ENCODE results near the gene SLC16A4. TPM values are rescaled to one million over a fixed set of nuclear protein-coding genes. Genes with fewer than 3 reads are reported as not detected.
A peak's percentile ranks its signal among the peaks of the same experiment; 100 is the strongest.

The SLC16A4 gene
- total RNA-seq, 4 donors from 2014 or later, result 1.2 to 3.5 (median 2.9) TPM

- intact Hi-C loops (cut with DNase I; ENCODE audit: low total_unique reads) (no loop called here), in situ Hi-C loops (cut with MboI; ENCODE audit: low sequenced_read_pairs in 4 of 4) (no loop called here)
- Histone ChIP-seq H3K27ac (no peak overlapping the region), H3K27me3 (no peaks in the 10 kb centered on the region), H3K9me3 (no peaks in the 10 kb centered on the region), H3K36me3 (no peaks in the 10 kb centered on the region), H3K4me3 (no peak overlapping the region), H3K4me1 (peaks cover 0 to 3% of the 10 kb centered on the region in 2 donors)
- DNase-seq, result no peak
- ATAC-seq, result no peak
- TF ChIP-seq POLR2A (IDR thresholded peaks at IDR 0.05) (no peak), CTCF (IDR thresholded peaks at IDR 0.05 in 4 of 5, conservative IDR thresholded peaks at IDR 0.05 in 1 of 5) (no peak)
Observed at GRCh38 chr1:110434946-110435345, 44.1 kb upstream of the SLC16A4 start.

- intact Hi-C loops (cut with DNase I; ENCODE audit: low total_unique reads) (no loop called here), in situ Hi-C loops (cut with MboI; ENCODE audit: low sequenced_read_pairs in 4 of 4) (no loop called here)
- TF ChIP-seq CTCF (IDR thresholded peaks at IDR 0.05 in 4 of 5, conservative IDR thresholded peaks at IDR 0.05 in 1 of 5), result no peak
- no peak for TF ChIP-seq POLR2A (IDR thresholded peaks at IDR 0.05)
Observed at GRCh38 chr1:110433803-110434202, 43.0 kb upstream of the SLC16A4 start.

GRCh38 chr1:110433213-110433612, 42.4 kb upstream of the SLC16A4 start:
- no peak overlapping the region for H3K27ac ChIP-seq
- no peak for ATAC-seq
- H3K4me3 ChIP-seq, result no peak overlapping the region
- no peak for DNase-seq
- no peaks in the 10 kb centered on the region for H3K9me3 ChIP-seq
- in situ Hi-C loops (cut with MboI; ENCODE audit: low sequenced_read_pairs in 4 of 4), result no loop called here
- TF ChIP-seq CTCF (IDR thresholded peaks at IDR 0.05 in 4 of 5, conservative IDR thresholded peaks at IDR 0.05 in 1 of 5) (no peak), POLR2A (IDR thresholded peaks at IDR 0.05) (no peak)
- no peaks in the 10 kb centered on the region for H3K36me3 ChIP-seq
- H3K27me3 ChIP-seq, result no peaks in the 10 kb centered on the region
- intact Hi-C loops (cut with DNase I; ENCODE audit: low total_unique reads), result no loop called here
- H3K4me1 ChIP-seq, result peaks cover 0 to 3% of the 10 kb centered on the region in 2 donors

More at GRCh38 chr1:110433803-110434202, 43.0 kb upstream of the SLC16A4 start:
- peaks cover 0 to 3% of the 10 kb centered on the region in 2 donors for H3K4me1 ChIP-seq
- peak overlapping the region in 2 of 4 donors; percentile 9 to 50 for H3K27ac ChIP-seq
- no peaks in the 10 kb centered on the region for H3K27me3 ChIP-seq
- DNase-seq (peak; percentile 50 to 81), ATAC-seq (peak; percentile 81 to 89)
- H3K36me3 ChIP-seq, result no peaks in the 10 kb centered on the region
- no peaks in the 10 kb centered on the region for H3K9me3 ChIP-seq
- no peak overlapping the region for H3K4me3 ChIP-seq

GRCh38 chr1:110430901-110431300, 40.1 kb upstream of the SLC16A4 start:
- H3K27me3 ChIP-seq, result no peaks in the 10 kb centered on the region
- H3K4me1 ChIP-seq, result peaks cover 0 to 3% of the 10 kb centered on the region in 2 donors
- in situ Hi-C loops (cut with MboI; ENCODE audit: low sequenced_read_pairs in 4 of 4) (no loop called here), intact Hi-C loops (cut with DNase I; ENCODE audit: low total_unique reads) (no loop called here)
- DNase-seq (no peak), ATAC-seq (no peak)
- no peak overlapping the region for H3K4me3 ChIP-seq
- H3K36me3 ChIP-seq, result no peaks in the 10 kb centered on the region
- H3K27ac ChIP-seq, result no peak overlapping the region
- TF ChIP-seq CTCF (IDR thresholded peaks at IDR 0.05 in 4 of 5, conservative IDR thresholded peaks at IDR 0.05 in 1 of 5), result no peak
- TF ChIP-seq POLR2A (IDR thresholded peaks at IDR 0.05), result no peak
- H3K9me3 ChIP-seq, result no peaks in the 10 kb centered on the region

- intact Hi-C loops (cut with DNase I; ENCODE audit: low total_unique reads), result no loop called here
- no peak for ATAC-seq
Observed at GRCh38 chr1:110430366-110430765, 39.5 kb upstream of the SLC16A4 start.

More at GRCh38 chr1:110430366-110430765, 39.5 kb upstream of the SLC16A4 start:
- peaks cover 0 to 3% of the 10 kb centered on the region in 2 donors for H3K4me1 ChIP-seq
- in situ Hi-C loops (cut with MboI; ENCODE audit: low sequenced_read_pairs in 4 of 4), result no loop called here
- no peak overlapping the region for H3K4me3 ChIP-seq
- no peaks in the 10 kb centered on the region for H3K27me3 ChIP-seq
- TF ChIP-seq POLR2A (IDR thresholded peaks at IDR 0.05) (no peak), CTCF (IDR thresholded peaks at IDR 0.05 in 4 of 5, conservative IDR thresholded peaks at IDR 0.05 in 1 of 5) (no peak)
- no peaks in the 10 kb centered on the region for H3K9me3 ChIP-seq
- no peak for DNase-seq
- no peaks in the 10 kb centered on the region for H3K36me3 ChIP-seq
- no peak overlapping the region for H3K27ac ChIP-seq

Measured in gastrocnemius medialis (tissue), 4 donors.